Activated CD8-positive, alpha-beta memory T cell treated with anti-CD3 and anti-CD28 coated beads for 4 hours (primary cell): Measurements from ENCODE around the gene DGKK.
"Not testable (repeated sequence)": the region's sequence is repeated elsewhere in the genome, so short reads cannot be mapped to it uniquely, and the experiment has no call there.

ENCODE experiments used
- DNase-seq, 2 donors: peaks; one replicate each; pipeline ENCODE4 v3.0.0-alpha.2; 2020; ENCODE audit warnings: low read depth in 2 of 2

The DGKK gene

GRCh38 chrX:50428174-50428573 lies 42.5 kb downstream of the DGKK start:
- no peak for DNase-seq

- no peak for DNase-seq
Measured at GRCh38 chrX:50407976-50408375, 62.6 kb downstream of the DGKK start.

GRCh38 chrX:50403903-50404302 lies 66.7 kb downstream of the DGKK start:
- DNase-seq: no peak

GRCh38 chrX:50402886-50403285 lies 67.7 kb downstream of the DGKK start:
- DNase-seq: no peak

- DNase-seq: no peak
Measured at GRCh38 chrX:50393902-50394301, 76.7 kb downstream of the DGKK start.

GRCh38 chrX:50386520-50386919 lies 84.1 kb downstream of the DGKK start:
- no peak for DNase-seq

GRCh38 chrX:50381729-50382415 lies 88.8 kb downstream of the DGKK start:
- DNase-seq: no peak

- no peak for DNase-seq
Measured at GRCh38 chrX:50375481-50376267, 95.0 kb downstream of the DGKK start.

- no peak for DNase-seq
Measured at GRCh38 chrX:50372966-50373365, 97.7 kb downstream of the DGKK start.

GRCh38 chrX:50343917-50344316 lies 126.7 kb downstream of the DGKK start:
- DNase-seq: no peak

- no peak for DNase-seq
Measured at GRCh38 chrX:50333308-50333707, 137.3 kb downstream of the DGKK start.

GRCh38 chrX:50332668-50333067 lies 138.0 kb downstream of the DGKK start:
- not testable (repeated sequence) for DNase-seq

GRCh38 chrX:50327235-50327634 lies 143.4 kb downstream of the DGKK start:
- no peak for DNase-seq
